GM12878 (cell line): ENCODE measurements around the gene MAPK1.

ENCODE experiments used
- EGR1 ChIP-seq, 2 experiments: IDR thresholded peaks; 1 replicate in 1 of 2; 2 replicates in 1 of 2; pipeline ENCODE4 v1.6.1; 2011 to 2012; ENCODE audit warnings: low read depth in 2 of 2, low read length in 2 of 2, borderline replicate concordance in 1 of 2, mild to moderate bottlenecking in 1 of 2, moderate library complexity in 1 of 2
- POLR2A ChIP-seq: IDR thresholded peaks from 2 replicates; pipeline ENCODE4 v1.6.1; 2011; ENCODE audit warnings: low read depth, mild to moderate bottlenecking, low read length
- RAD51 ChIP-seq: fragments of 450-650 bp; IDR thresholded peaks from 2 replicates; pipeline ENCODE4 v1.6.1; 2016; ENCODE audit warnings: moderate library complexity, mild to moderate bottlenecking, inconsistent platforms
- RCOR1 ChIP-seq: conservative IDR thresholded peaks from 2 replicates; pipeline ENCODE4 v1.6.1; 2012; ENCODE audit warnings: low read depth, low read length, improper control_type of control experiment
- YY1 ChIP-seq: IDR thresholded peaks from 2 replicates; pipeline ENCODE4 v1.6.1; 2011; ENCODE audit warnings: low read depth, mild to moderate bottlenecking, low read length
- TF ChIP-seq, protein P1 (sequence below), 3 experiments: IDR thresholded peaks in 2 of 3; conservative IDR thresholded peaks in 1 of 3; 2 replicates each; pipeline ENCODE4 v1.5.1; 2011; ENCODE audit warnings: low read depth in 3 of 3, low read length in 3 of 3, mild to moderate bottlenecking in 3 of 3, control low read depth in 2 of 3, moderate library complexity in 2 of 3, inconsistent platforms in 1 of 3, mixed read lengths in 1 of 3; ENCODE audit not compliant: control insufficient read depth in 2 of 3, insufficient read depth in 1 of 3; ENCODE audit errors: extremely low read depth in 1 of 3
- TF ChIP-seq, protein P2 (sequence below): IDR thresholded peaks from 2 replicates; pipeline ENCODE4 v1.6.1; 2012; ENCODE audit warnings: mild to moderate bottlenecking, low read depth, low read length
- TF ChIP-seq, protein P3 (sequence below): fragments of 450-650 bp; IDR thresholded peaks from 2 replicates; pipeline ENCODE4 v1.6.1; 2017; ENCODE audit warnings: mild to moderate bottlenecking, low read depth, inconsistent platforms; ENCODE audit not compliant: poor library complexity, severe bottlenecking

DNA sequence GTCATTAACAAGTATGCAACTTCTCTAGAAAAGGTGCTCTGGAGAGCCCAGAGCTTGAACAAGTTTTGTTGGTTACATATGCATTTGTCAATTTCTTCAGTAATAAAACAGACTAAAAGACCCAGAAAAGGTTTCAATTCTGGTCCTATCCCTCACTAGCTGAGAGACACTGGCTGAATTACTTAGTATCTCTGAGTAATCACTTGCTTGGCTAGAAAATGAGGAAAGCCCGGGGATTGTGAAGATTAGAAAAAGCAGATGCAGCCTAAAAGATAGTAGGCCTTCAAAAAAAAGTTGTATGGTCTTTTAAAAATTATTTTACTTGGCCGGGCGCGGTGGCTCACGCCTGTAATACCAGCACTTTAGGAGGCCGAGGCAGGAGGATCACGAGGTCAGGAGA is 41.2 kb downstream of the MAPK1 start:
- TF ChIP-seq RAD51: no peak
- no peak for TF ChIP-seq YY1
- TF ChIP-seq, protein P1, sequence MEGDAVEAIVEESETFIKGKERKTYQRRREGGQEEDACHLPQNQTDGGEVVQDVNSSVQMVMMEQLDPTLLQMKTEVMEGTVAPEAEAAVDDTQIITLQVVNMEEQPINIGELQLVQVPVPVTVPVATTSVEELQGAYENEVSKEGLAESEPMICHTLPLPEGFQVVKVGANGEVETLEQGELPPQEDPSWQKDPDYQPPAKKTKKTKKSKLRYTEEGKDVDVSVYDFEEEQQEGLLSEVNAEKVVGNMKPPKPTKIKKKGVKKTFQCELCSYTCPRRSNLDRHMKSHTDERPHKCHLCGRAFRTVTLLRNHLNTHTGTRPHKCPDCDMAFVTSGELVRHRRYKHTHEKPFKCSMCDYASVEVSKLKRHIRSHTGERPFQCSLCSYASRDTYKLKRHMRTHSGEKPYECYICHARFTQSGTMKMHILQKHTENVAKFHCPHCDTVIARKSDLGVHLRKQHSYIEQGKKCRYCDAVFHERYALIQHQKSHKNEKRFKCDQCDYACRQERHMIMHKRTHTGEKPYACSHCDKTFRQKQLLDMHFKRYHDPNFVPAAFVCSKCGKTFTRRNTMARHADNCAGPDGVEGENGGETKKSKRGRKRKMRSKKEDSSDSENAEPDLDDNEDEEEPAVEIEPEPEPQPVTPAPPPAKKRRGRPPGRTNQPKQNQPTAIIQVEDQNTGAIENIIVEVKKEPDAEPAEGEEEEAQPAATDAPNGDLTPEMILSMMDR (IDR thresholded peaks at IDR 0.05 in 2 of 3, conservative IDR thresholded peaks at IDR 0.05 in 1 of 3; ENCODE audit: control insufficient read depth in 2 of 3, extremely low read depth in 1 of 3, insufficient read depth in 1 of 3, low read depth in 3 of 3, low read length in 3 of 3): no peak
- TF ChIP-seq, protein P2, sequence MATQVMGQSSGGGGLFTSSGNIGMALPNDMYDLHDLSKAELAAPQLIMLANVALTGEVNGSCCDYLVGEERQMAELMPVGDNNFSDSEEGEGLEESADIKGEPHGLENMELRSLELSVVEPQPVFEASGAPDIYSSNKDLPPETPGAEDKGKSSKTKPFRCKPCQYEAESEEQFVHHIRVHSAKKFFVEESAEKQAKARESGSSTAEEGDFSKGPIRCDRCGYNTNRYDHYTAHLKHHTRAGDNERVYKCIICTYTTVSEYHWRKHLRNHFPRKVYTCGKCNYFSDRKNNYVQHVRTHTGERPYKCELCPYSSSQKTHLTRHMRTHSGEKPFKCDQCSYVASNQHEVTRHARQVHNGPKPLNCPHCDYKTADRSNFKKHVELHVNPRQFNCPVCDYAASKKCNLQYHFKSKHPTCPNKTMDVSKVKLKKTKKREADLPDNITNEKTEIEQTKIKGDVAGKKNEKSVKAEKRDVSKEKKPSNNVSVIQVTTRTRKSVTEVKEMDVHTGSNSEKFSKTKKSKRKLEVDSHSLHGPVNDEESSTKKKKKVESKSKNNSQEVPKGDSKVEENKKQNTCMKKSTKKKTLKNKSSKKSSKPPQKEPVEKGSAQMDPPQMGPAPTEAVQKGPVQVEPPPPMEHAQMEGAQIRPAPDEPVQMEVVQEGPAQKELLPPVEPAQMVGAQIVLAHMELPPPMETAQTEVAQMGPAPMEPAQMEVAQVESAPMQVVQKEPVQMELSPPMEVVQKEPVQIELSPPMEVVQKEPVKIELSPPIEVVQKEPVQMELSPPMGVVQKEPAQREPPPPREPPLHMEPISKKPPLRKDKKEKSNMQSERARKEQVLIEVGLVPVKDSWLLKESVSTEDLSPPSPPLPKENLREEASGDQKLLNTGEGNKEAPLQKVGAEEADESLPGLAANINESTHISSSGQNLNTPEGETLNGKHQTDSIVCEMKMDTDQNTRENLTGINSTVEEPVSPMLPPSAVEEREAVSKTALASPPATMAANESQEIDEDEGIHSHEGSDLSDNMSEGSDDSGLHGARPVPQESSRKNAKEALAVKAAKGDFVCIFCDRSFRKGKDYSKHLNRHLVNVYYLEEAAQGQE: no peak
- TF ChIP-seq POLR2A: no peak
- TF ChIP-seq, protein P3, sequence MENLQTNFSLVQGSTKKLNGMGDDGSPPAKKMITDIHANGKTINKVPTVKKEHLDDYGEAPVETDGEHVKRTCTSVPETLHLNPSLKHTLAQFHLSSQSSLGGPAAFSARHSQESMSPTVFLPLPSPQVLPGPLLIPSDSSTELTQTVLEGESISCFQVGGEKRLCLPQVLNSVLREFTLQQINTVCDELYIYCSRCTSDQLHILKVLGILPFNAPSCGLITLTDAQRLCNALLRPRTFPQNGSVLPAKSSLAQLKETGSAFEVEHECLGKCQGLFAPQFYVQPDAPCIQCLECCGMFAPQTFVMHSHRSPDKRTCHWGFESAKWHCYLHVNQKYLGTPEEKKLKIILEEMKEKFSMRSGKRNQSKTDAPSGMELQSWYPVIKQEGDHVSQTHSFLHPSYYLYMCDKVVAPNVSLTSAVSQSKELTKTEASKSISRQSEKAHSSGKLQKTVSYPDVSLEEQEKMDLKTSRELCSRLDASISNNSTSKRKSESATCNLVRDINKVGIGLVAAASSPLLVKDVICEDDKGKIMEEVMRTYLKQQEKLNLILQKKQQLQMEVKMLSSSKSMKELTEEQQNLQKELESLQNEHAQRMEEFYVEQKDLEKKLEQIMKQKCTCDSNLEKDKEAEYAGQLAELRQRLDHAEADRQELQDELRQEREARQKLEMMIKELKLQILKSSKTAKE: no peak
- TF ChIP-seq EGR1 (IDR thresholded peaks at IDR 0.05; ENCODE audit: borderline replicate concordance in 1 of 2, low read depth in 2 of 2, low read length in 2 of 2): no peak
- no peak for TF ChIP-seq RCOR1
